HG03565 (cell line): ENCODE measurements around the gene TANGO2.
"Not testable (repeated sequence)": the region's sequence is repeated elsewhere in the genome, so short reads cannot be mapped to it uniquely, and the experiment has no call there.

Experiments used
- ATAC-seq: cut with Tn5 transposase; IDR thresholded peaks from one replicate; pipeline ENCODE4 v1.9.1; 2021; ENCODE audit warnings: mild to moderate bottlenecking, moderate library complexity; ENCODE audit not compliant: unreplicated experiment

Gene TANGO2

GRCh38 chr22:20060700-20061480 lies 40.0 kb downstream of the TANGO2 start:
- ATAC-seq, result no peak

GRCh38 chr22:20061481-20061861 lies 40.6 kb downstream of the TANGO2 start:
- ATAC-seq, result no peak

GRCh38 chr22:20062043-20062765 lies 41.3 kb downstream of the TANGO2 start:
- ATAC-seq, result no peak

GRCh38 chr22:20062766-20063083 lies 41.8 kb downstream of the TANGO2 start:
- no peak for ATAC-seq

- ATAC-seq, result no peak
Observed at GRCh38 chr22:20063271-20064139, 42.6 kb downstream of the TANGO2 start.

- ATAC-seq, result no peak
Observed at GRCh38 chr22:20064140-20064480, 43.2 kb downstream of the TANGO2 start.

GRCh38 chr22:20064545-20065262 lies 43.8 kb downstream of the TANGO2 start:
- no peak for ATAC-seq

GRCh38 chr22:20065896-20066616 lies 45.1 kb downstream of the TANGO2 start:
- no peak for ATAC-seq

- ATAC-seq, result no peak
Observed at GRCh38 chr22:20066617-20067383, 45.9 kb downstream of the TANGO2 start.

- ATAC-seq, result not testable (repeated sequence)
Observed at GRCh38 chr22:20067384-20067682, 46.4 kb downstream of the TANGO2 start.

- no peak for ATAC-seq
Observed at GRCh38 chr22:20068640-20069039, 47.7 kb downstream of the TANGO2 start.

- no peak for ATAC-seq
Observed at GRCh38 chr22:20069331-20070042, 48.6 kb downstream of the TANGO2 start.

GRCh38 chr22:20071524-20071972 lies 50.6 kb downstream of the TANGO2 start:
- no peak for ATAC-seq

GRCh38 chr22:20076627-20077172 lies 55.8 kb downstream of the TANGO2 start:
- no peak for ATAC-seq

- peak; percentile 75 for ATAC-seq
Observed at GRCh38 chr22:20079745-20080444, 59.0 kb downstream of the TANGO2 start, which contains the start of gene DGCR8. Gene DGCR8, plus strand, starts transcription at chr22:20080241. Its CDS starts 5,723 bp downstream, at chr22:20085964.

- ATAC-seq, result peak; percentile 32
Observed at GRCh38 chr22:20080445-20080775, 59.5 kb downstream of the TANGO2 start.

- no peak for ATAC-seq
Observed at GRCh38 chr22:20080776-20081654, 60.1 kb downstream of the TANGO2 start.
